NCI-H2107 treated with DMSO at 0.1 percent for 48 hours (cell line): Measurements from ENCODE around the gene FMNL1.

Source experiments
- DNase-seq: peaks from one replicate; lab custom pipeline; 2025; ENCODE audit not compliant: unreplicated experiment; lab: John Stamatoyannopoulos, UW

The FMNL1 gene

DNA sequence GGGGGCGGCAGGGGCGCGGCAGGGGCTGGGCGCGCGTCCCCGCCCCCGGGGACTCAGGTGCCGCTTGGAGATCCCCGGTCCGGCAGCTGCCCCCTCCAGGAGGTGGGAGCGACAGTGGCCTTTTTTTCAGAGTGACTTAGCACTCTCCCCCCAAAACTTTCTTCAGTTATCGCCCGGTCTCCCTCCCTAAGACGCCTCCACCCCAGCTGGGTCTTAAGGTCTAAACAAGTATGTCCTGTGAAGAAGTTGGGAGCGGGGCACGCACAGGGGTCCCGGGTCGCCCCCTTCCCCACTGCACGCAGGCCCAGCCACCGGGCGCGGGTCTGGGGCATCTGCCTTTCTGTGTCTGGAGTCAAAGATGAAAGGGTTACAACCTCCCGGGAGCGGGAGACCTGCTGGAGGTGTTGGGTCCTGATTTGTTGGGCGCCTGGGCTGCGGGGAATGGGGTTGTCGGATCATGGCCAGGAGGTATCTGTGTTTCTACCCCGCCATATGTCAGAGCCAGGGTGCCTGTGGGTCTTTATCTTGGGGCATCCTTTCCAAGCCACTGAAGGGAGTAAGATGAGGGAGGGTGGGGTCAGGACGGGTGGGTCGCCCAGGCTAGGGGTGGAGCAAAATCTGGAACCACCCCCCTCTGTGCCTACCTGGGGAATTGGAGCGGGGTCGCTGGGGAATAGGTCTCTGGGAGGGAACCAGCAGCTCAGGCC, 757 bp downstream of the FMNL1 start:
- DNase-seq = no peak

DNA sequence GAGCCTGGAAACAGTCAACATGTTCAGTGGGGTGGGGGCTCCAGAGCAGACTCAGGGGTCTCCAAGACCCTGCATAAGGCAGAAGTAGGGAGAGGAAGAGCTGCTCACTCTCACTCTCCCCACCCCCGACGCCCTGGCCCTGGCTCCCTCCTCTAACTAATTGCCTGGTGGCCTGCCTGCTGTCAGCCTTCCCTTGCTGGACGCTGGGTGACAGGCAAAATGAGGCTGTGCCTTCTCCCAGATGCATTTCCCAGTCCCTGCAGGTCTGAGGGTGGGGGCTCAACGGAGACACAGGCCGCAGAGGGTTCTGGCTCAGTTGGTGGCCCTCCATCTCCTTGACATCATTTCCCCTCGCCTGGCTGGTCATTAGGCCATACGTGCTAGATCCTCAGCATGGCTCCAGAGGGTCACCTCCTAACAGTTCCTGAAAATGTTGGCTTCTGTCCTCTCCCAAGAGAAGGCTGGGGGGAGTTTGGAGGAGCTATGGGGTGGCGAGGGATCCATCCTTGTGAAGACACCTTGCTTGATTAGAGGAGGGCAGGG, 1.4 kb downstream of the FMNL1 start:
- no peak for DNase-seq

DNA sequence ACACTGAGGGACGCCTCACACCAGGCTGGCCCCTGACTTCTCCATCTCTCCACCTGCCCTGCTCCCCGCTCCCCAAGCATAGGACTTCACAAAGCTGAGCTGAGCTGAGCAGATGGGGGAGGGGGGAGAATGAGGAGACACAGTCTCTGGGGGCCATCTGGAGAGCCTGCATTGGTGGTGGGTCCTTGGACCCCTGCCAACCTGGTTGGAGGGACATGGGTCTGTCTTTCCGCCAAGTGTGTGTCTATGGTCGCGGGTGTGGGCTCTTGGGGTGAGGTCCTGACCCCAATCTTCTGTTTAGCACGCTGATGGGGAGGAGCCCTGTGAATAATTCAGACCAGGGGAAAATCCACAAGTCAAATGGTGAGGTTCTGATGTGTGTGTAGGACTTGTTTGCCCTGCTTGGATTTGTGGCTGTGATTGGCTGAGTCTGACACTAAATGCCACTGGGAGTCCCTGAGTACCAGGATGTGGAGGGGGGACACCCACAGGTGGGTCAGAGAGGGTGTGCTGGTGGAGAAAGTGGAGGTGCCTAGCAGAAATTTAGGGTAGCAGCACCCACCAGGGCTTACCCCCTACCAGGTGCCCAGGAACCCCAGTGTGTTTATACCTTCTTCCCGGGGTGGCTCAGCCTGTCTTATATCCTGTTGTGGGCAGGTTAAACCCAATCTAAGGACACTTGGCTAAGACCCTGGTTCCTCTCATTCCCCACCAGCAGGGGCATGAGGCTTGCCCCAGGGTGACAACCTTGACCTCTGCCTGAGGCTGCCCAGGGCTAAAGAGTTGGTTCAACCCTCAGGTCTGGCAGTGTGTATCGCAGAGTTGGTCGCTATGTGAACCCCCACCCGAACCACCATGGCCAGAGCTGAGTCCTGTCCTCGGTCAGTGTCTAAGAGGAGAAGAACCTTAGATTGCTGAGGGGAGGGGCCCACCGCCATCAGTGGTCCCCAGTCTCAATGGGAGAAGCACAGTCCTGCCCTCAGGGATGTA, 2.1 kb downstream of the FMNL1 start:
- no peak for DNase-seq

DNA sequence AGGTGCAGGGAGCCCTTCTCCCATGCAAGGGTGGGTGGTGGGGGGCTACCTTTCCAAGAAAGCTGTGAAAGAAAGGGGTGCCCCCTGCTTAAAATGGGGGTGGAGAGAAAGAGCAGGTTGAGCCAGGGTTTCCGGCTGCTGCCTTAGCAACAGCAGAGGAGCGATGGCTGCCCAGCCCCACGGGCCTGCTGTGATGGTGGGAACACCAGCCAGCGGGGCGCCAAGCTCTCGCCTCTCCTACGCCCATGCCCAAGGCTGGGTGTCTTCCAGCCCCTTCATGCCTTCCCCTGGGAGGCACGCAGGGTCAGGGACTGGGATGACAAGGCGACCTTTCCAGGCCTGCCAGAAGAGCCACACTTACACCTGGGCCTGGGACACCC, 3.0 kb downstream of the FMNL1 start:
- DNase-seq = no peak

DNA sequence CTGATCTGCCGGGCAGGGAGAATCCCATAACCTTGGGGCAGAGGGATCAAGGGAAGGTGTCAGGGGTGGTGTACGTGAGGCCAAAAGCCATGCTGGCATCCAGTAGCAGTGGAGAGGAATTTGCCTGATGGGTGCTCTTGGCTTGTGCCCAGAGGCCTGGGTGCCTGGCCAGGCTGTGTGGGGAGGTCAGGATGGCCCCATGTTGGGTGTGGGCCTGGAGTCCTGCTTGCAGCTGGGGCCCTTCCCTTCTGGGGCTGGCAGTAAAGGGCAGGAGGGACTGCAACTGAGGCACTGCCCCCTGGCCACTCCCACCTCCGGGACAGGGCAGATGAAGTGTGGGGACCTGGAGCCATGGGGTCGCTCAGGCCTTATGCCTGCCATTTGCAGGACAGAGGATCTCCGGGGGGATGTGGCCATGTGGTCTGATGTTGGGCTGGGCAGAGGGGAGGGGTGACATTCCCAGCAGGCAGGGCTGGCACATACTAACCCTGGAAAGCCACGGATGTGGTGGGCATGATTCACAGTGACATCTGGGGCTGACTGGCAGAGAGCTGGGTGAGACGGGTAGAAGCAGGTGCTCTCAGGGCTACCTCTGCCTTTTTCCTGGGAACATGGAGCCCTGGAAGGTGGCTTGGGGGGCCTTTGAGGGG, 3.5 kb downstream of the FMNL1 start:
- no peak for DNase-seq

DNA sequence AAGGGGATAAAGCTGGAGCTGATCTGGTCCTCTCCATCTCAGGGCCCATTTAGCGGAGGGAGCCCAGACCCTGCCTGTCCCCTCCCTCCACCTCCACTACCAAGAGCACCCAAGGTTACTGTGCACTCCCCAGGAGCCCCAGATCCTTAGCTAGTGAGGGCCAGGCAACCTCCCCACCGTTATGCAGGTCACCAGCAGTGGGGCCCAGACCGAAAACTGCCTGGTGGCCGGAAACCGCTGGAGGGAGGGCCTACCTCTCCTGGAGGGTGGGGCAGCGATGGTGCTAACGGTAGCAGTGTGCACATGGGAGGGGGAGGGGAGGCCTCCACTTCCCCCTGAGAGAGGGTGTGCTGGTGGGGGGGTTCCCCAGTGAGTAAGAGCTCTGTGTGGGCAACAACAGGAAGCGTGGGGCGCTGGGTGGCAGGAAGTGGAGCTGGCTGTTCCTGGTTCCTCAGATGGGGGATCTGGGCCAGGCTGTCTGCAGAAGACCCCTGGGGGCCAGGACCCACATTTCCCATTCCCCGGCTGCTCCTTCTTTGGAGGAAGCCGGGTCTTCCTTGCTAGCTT, 4.4 kb downstream of the FMNL1 start:
- DNase-seq = no peak

DNA sequence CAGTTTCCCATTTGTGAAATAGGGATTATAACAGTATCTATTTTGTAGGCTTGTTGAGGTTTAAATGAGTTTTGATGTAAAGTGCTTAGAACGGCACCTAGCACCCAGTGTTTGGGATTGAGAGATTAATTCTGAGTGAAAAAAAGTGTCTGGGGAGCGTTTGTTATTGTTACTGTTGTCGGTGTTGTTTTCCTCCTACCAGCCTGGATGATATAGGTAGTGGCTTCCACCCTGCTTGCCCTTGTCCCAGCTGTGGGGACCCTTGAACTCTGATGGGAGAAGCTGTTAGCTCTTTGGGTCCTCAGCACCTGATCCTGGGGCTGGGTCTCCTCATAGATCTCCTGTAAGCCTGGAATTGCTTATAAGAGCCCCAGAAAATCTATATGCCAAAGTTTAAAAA, 4.9 kb downstream of the FMNL1 start:
- no peak for DNase-seq

DNA sequence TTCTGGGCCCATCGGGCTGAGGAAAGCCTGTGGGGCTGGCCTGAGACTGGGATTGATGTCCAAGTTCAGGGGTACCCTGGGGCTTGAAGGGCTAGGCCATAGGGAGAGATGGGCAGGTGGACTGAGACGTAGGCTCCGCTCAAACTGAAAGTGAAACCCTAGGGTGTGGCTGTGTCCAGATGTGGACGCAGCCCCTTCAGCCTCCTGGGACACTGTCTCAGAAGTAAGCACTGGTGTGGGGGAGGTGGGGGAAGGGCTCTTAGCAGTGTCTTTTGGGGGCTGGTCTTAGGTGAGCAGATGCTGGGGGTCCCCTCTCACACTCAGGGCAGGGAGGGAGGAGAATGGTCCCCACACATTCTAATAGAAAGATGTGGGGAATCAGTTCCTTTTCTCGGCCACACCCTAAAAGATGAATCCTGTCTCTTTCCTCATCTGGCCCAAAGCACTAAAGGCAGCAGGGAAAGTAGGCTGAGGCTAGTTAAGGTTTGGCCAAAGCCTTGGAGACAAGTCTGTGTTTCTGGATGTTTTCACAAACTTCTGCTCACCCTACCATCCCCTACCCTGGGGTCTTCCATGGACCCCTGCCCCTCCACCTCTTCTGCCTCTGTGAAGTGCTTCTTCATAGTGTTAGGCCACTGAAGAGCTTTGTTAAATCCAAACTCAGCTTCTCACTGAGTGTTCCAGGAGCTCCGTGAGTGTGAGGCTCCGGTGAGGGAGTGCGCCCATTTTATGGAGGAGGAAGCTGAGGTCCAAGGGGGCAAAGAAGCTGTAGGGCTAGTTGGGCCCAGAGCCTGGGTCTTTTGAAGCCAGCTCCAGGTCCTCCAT, 5.6 kb downstream of the FMNL1 start:
- DNase-seq = no peak

DNA sequence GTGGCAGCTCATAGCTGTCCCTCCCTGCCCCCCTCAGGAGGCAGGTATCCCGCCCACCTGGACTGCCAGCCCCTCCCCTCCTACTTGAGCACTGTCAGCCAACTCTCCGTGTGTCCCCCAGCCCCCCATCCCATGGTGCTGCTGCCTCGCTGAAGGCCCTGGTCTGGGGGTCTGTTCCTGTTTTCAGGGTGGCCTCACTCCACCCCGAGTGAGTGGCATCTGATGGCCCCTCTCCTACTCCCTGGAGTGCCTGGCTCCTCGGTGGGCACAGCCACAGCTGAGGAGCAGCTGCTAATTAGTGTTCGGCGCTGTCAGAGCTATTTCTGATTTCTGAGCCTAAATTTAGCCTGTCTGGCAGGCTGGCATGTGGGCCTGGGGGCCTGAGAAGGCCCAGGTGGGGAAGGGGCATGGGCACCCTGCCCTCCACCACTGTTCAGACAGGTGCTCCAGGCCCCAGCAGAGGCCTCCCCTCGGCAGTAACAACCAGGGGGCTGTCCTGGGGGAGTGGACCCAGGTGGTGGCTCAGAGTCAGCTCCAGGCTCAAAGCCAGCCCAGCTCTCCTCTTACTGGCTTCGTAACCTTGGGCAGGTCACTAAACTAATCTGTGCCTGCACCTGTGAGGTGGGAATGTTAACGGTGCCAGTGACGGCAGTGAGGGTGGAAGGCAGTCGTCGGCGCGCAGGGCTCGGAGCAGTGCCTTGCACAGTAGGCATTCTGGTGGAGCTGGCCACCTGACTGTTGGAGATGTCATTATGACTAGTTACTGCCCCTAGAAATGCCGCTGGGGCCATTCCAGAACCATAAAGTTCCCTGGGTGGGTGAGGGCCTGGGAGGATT, 6.5 kb downstream of the FMNL1 start:
- DNase-seq = no peak

DNA sequence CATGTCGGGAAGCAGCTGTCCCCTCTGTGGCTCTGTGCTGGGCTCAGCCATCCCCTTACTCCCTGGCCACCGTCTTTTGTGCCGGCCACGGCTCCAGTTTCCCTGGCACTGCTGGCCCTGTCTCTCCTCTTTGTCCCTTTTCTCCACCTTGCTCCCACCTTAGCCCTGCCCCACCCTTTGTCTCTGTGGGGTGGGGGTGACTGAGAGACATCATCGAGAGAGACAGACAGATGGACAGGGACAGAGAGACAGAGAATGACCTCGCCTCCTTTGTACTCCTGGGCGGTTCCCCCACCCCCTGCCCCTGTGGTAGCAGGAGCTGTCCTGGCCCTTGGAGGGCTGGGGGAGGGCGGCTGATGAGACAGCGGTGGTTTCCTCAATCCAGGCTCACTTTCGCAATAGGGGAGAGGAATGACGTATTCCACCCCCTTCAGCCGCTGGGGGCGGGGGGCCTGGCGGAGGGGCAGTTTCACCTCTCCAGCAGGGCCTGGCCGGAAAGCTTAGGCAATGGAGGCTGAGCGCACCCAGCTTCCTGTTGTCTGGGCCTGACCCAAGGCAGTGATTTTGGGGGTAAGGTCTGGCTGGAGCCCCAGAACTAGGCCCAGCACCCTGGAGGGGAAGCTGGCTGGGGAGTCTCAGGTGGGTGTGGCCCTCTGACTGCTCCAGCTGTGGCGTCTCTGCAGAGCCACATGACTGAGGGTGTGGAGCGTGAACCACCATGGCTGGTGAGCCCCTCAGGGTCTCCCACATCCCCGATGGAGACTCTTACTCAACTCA, 7.3 kb downstream of the FMNL1 start:
- DNase-seq = no peak

DNA sequence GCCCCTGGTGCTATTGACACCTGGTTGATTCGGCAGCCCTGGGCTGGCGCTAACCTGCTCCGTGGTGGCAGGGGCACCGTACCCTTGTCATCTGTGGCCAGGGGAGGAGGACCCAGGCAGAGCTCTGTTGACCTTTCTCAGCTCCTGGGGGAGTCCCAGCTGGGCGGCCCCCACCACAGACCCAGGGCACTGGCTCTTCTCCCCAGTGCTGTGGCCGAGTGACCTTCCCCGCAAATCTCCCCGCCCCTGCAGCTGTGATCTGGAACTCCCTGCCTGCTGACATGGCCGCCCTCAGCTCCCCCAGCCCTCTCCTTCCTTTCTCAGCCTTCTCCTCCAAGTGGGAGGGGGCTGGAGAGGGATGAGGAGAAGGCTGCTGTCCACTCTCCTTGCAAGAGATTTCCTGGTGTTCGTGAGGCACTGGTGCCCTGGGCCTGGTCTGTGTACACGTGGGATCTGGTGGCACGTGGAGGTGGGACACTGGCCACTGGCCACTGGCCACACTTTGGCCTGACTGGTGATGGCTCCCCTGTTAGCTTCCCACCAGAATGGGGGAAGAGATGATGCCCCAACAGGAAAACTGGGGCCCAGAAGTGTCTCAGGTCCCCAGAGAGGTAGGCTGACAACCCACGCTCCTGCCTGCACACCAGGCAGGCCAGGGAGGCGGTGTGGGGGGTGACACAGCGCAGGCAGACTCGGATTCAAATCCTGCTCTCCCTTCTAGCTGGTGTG, 8.2 kb downstream of the FMNL1 start:
- no peak for DNase-seq

DNA sequence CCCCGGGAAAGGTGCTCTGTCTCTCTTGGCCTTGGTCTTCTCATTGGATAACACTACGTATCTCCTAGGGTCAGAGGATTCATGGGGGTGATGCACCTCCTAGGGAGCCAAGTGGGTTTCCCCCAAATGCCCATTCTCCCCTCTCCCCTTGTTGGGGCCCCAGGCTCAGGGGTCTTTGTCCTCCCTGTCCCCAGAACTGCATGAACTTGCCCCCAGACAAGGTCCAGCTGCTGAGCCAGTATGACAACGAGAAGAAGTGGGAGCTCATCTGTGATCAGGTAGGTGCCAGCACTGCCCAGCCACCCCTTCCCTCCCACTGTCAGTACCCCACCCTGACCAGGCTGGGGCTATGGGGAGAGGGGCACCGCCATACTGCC, 8.7 kb downstream of the FMNL1 start:
- DNase-seq = no peak

DNA sequence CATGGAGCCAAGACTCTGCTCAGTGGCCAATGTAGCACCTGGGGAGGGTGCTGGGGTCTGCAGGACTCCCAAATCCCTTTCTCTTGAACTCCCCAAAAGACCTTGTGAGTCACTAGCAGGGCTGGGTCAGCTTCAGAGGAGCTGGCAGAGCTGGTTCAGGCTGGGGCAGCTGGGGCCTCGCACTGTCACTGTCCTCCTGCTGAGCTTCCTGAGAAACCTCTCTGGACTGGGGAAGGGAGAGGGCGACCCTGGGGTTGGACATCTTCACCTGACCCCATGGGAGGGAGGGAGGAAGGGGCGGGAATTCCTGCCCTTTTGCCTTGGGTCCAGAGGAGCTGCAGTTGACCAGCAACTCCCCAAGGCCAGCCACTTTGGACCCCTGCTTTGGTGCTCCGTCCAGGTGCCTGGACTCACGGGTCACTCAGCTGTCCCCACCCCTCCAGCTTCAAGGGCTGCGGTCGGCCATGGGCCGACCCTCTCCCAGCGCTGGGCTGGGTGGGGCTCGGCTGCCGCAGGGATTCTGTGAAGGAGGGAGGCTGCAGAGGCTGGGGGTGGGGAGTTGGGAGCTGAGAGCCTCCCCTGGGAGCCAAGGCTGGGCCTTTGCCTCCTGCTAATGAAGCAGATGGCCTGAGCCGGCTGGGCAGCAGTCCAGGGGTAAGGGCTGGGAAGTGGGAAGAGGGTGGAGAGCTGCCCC, 9.2 kb downstream of the FMNL1 start:
- DNase-seq = no peak

DNA sequence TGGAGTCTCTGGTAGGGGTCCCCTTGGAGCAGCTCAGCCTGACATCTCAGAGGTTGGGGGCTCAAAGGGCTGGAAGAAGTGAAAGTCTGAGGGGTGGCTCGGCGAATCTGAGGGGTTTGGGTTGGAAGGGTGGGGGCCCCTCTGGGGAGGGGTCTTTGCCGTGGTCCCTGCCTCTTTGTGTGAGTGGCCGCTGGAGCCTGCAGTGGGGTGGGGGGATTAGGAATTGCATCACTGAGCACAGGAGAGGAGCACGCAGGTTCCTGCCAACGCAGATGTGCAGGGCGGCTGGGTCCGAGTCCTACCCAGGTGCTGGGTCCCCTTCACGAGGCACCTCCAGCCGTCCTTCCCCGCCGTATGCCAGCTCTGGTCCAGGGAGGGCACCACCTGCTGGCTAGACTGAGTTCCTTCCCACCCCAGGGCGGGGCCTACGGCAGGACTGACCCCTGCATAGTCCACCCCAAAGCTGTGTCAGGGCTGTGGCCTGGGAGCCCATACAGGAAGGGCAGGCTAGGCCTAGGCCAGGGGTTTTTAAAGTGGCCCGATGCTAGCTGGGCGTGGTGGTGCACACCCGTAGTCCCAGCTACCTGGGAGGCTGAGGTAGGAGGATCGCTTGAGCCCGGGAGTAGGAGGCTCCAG, 9.9 kb downstream of the FMNL1 start:
- no peak for DNase-seq

DNA sequence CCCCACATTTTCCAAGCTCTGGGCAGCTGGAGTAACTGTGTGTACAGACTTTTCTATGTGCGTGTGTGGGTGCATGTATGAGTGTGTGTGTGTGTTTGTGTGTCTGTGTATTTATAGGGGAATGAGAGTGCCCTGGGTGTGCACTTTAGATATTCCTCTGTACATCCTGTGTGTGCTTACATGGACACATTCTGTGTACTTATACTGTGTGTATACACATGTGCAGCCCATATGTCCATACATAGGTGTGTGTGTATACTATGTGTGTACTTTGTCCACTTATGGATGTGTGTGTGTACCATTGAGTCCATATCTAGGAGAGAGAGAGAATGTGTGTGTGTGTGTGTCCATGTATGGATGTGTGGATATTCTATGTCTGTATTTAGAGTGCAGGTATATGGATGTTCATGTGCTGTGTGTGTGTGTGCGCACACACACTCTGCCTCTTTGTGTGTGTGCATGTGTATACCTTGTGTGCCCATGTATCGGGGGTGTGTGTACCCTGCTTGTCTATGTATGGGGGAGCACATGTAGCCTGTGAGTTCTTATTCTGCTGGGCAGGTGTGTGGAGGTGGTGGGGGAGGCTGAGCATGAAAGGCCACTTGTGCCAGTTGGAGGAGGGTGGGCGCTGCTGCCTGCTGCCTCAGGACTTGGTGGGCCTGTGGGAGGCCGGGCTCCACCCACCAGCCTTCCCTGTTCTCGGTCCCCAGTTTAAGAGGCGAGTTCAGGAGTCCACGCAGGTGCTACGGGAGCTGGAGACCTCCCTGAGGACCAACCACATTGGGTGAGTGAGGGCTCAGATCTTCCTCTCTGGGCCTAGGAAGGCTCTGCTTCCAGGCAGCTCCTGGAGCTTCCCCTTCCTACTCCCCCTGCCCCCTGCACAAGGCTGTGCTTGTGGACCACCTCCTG, 11.1 kb downstream of the FMNL1 start:
- no peak for DNase-seq

DNA sequence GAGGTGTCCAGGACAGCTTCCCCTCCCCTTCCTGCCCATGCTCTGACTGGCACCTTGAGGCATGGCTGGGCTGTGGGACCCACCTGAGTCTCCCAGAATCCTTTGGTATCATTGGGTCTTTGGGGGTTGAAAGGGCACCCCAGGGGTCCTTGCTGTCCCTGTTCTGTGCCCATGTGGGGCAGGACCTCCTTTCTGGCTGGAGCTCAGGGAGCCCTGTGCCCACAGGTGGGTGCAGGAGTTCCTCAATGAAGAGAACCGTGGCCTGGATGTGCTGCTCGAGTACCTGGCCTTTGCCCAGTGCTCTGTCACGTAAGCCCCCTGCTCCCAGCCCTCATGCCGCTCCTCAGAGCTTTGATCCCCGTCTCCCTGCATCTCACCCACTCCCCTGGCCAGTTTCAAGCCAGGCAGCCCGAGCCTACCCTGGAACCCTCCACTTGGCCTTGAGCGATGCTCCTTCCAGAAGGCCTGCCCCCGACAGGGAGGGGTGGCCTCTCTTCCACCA, 11.8 kb downstream of the FMNL1 start:
- no peak for DNase-seq
